A673 (cell line): ENCODE measurements around the gene NAALADL2.

Experiments used
- EZH2 ChIP-seq: fragments of 200-600 bp; sonication (generic); IDR thresholded peaks from 2 replicates; pipeline ENCODE4 v1.6.1; 2017; ENCODE audit warnings: borderline replicate concordance, low read depth, mild to moderate bottlenecking, mixed read lengths, antibody characterized with exemption, low read length; ENCODE audit not compliant: poor library complexity, severe bottlenecking
- TF ChIP-seq, protein P1 (sequence below): fragments of 300-800, 200-600 bp; sonication (generic); conservative IDR thresholded peaks from 2 replicates; pipeline ENCODE4 v1.5.1; 2017; ENCODE audit warnings: low read depth, mild to moderate bottlenecking, antibody characterized with exemption, low read length, moderate library complexity, mixed read lengths

- TF ChIP-seq, protein P1, sequence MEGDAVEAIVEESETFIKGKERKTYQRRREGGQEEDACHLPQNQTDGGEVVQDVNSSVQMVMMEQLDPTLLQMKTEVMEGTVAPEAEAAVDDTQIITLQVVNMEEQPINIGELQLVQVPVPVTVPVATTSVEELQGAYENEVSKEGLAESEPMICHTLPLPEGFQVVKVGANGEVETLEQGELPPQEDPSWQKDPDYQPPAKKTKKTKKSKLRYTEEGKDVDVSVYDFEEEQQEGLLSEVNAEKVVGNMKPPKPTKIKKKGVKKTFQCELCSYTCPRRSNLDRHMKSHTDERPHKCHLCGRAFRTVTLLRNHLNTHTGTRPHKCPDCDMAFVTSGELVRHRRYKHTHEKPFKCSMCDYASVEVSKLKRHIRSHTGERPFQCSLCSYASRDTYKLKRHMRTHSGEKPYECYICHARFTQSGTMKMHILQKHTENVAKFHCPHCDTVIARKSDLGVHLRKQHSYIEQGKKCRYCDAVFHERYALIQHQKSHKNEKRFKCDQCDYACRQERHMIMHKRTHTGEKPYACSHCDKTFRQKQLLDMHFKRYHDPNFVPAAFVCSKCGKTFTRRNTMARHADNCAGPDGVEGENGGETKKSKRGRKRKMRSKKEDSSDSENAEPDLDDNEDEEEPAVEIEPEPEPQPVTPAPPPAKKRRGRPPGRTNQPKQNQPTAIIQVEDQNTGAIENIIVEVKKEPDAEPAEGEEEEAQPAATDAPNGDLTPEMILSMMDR, result no peak
- no peak for TF ChIP-seq EZH2
Observed at GRCh38 chr3:175426805-175427204, 567.7 kb downstream of the NAALADL2 start.
